GM23338 (cell line): ENCODE measurements around the gene TMC1. TPM values are rescaled to one million over a fixed set of nuclear protein-coding genes. Genes with fewer than 3 reads are reported as not detected.

Source experiments
- ATAC-seq: fragments of 200-7000 bp; cut with Tn5 transposase; 3 replicates; pipeline ENCODE4 v1.9.1; 2020
- DNase-seq: peaks from one replicate; pipeline ENCODE4 v3.0.0-alpha.2; 2015; ENCODE audit warnings: low spot score
- H2AFZ ChIP-seq: fragments of 200-600 bp; sonication (generic); 2 replicates; pipeline ENCODE4 v1.8.0; 2016; ENCODE audit warnings: antibody characterized with exemption, mild to moderate bottlenecking, moderate library complexity
- H3F3A ChIP-seq: fragments of 200-600 bp; sonication (generic); replicated peaks from 2 replicates; pipeline ENCODE4 v1.8.0; 2017; ENCODE audit warnings: antibody characterized with exemption, mixed run types, low read depth
- H3K27ac ChIP-seq: fragments of 200-600 bp; sonication (generic); 2 replicates; pipeline ENCODE4 v1.6.1; 2016; ENCODE audit warnings: low read depth
- H3K27me3 ChIP-seq: fragments of 200-600 bp; sonication (generic); 2 replicates; pipeline ENCODE4 v1.8.0; 2016; ENCODE audit warnings: mild to moderate bottlenecking, mixed run types, moderate library complexity; ENCODE audit not compliant: insufficient read depth
- H3K36me3 ChIP-seq: fragments of 200-600 bp; sonication (generic); 2 replicates; pipeline ENCODE4 v1.8.0; 2016; ENCODE audit warnings: mild to moderate bottlenecking; ENCODE audit not compliant: insufficient read depth
- H3K4me1 ChIP-seq: fragments of 200-600 bp; sonication (generic); 2 replicates; pipeline ENCODE4 v1.8.0; 2016; ENCODE audit warnings: mild to moderate bottlenecking, moderate library complexity; ENCODE audit not compliant: insufficient read depth
- H3K4me2 ChIP-seq: fragments of 200-600 bp; sonication (generic); 2 replicates; pipeline ENCODE4 v1.7.1; 2017; ENCODE audit warnings: mixed run types
- H3K4me3 ChIP-seq: fragments of 200-600 bp; sonication (generic); 2 replicates; pipeline ENCODE4 v1.6.1; 2016; ENCODE audit warnings: mixed run types
- H3K79me2 ChIP-seq: fragments of 200-600 bp; sonication (generic); replicated peaks from 2 replicates; pipeline ENCODE4 v1.8.0; 2017; ENCODE audit warnings: mild to moderate bottlenecking; ENCODE audit not compliant: insufficient read depth
- H3K9me2 ChIP-seq: fragments of 200-600 bp; sonication (generic); 2 replicates; pipeline ENCODE4 v1.8.0; 2017; ENCODE audit not compliant: insufficient read depth
- H4K20me1 ChIP-seq: fragments of 200-600 bp; sonication (generic); replicated peaks from 2 replicates; pipeline ENCODE4 v1.8.0; 2017; ENCODE audit warnings: mild to moderate bottlenecking; ENCODE audit not compliant: insufficient read depth
- H3K27ac Mint-ChIP-seq: 2 replicates; pipeline ENCODE4 v1.8.0; 2020; ENCODE audit warnings: inconsistent platforms, mild to moderate bottlenecking, moderate library complexity, mixed read lengths
- H3K27me3 Mint-ChIP-seq: 3 replicates; pipeline ENCODE4 v1.8.0; 2022; ENCODE audit warnings: low read depth, mild to moderate bottlenecking, moderate library complexity, mixed read lengths, inconsistent platforms; ENCODE audit not compliant: insufficient read depth, poor library complexity
- H3K36me3 Mint-ChIP-seq: 3 replicates; pipeline ENCODE4 v1.8.0; 2021; ENCODE audit warnings: low read depth, mild to moderate bottlenecking, inconsistent platforms, moderate library complexity, mixed read lengths
- H3K4me1 Mint-ChIP-seq: 3 replicates; pipeline ENCODE4 v1.8.0; 2020; ENCODE audit warnings: mild to moderate bottlenecking, inconsistent platforms, mixed read lengths
- H3K4me3 Mint-ChIP-seq: 3 replicates; pipeline ENCODE4 v1.8.0; 2021; ENCODE audit warnings: moderate library complexity, mild to moderate bottlenecking, inconsistent platforms, mixed read lengths
- H3K9me3 Mint-ChIP-seq: 3 replicates; pipeline ENCODE4 v1.8.0; 2020; ENCODE audit warnings: moderate library complexity, mild to moderate bottlenecking, inconsistent platforms, mixed read lengths
- EZH2 ChIP-seq: fragments of 200-600 bp; sonication (generic); IDR thresholded peaks from one replicate; pipeline ENCODE4 v1.8.0; 2017; ENCODE audit warnings: antibody characterized with exemption, mild to moderate bottlenecking, low read depth; ENCODE audit not compliant: unreplicated experiment
- EZH2phosphoT487 ChIP-seq: fragments of 200-600 bp; sonication (generic); IDR thresholded peaks from one replicate; pipeline ENCODE4 v1.8.1; 2018; ENCODE audit warnings: antibody characterized with exemption; ENCODE audit not compliant: unreplicated experiment
- JUNB ChIP-seq: IDR thresholded peaks from one replicate; pipeline ENCODE4 v1.6.1; 2016; ENCODE audit warnings: antibody characterized with exemption; ENCODE audit not compliant: unreplicated experiment
- NANOG ChIP-seq: IDR thresholded peaks from 2 replicates; pipeline ENCODE4 v1.6.1; 2016; ENCODE audit warnings: antibody characterized with exemption, borderline replicate concordance
- POLR2AphosphoS5 ChIP-seq: IDR thresholded peaks from 2 replicates; pipeline ENCODE4 v1.6.1; 2016; ENCODE audit warnings: antibody characterized with exemption, low read depth
- STAT1 ChIP-seq: IDR thresholded peaks from one replicate; pipeline ENCODE4 v1.6.1; 2016; ENCODE audit warnings: antibody characterized with exemption; ENCODE audit not compliant: unreplicated experiment
- ZNF114 ChIP-seq: fragments of 250-450 bp; sonication (Bioruptor Pico); IDR thresholded peaks from 2 replicates; pipeline ENCODE4 v1.5.0; 2020; ENCODE audit warnings: mild to moderate bottlenecking, moderate library complexity
- ZNF331 ChIP-seq: fragments of 250-450 bp; sonication (Bioruptor Pico); IDR thresholded peaks from 2 replicates; pipeline ENCODE4 v1.5.0; 2020; ENCODE audit warnings: low read depth, mild to moderate bottlenecking, moderate library complexity
- polyA plus RNA-seq: library from polyadenylated mRNA; unstranded; fragments of >200 nt; fragmentation: Nextera tagmentation; extraction: Ambion mirVana; gene quantifications from 2 replicates; pipeline ENCODE4 v1.2.1, GENCODE V29; 2016
- total RNA-seq: library from RNA; depleted of rRNA; stranded (reverse); fragments of >200 nt; shearing (Covaris generic); gene quantifications from 2 replicates; pipeline ENCODE4 v1.2.3, GENCODE V29; 2014
- TF ChIP-seq, protein P1 (sequence below), 2 experiments: fragments of 200-600 bp in 1 of 2; sonication (generic) in 1 of 2; conservative IDR thresholded peaks; 2 replicates each; pipeline versions ENCODE4 v1.5.1 to v1.6.1; 2016 to 2017; ENCODE audit warnings: antibody characterized with exemption in 2 of 2, low read depth in 2 of 2, mild to moderate bottlenecking in 2 of 2, moderate library complexity in 1 of 2
- TF ChIP-seq, protein P2 (sequence below): IDR thresholded peaks from 2 replicates; pipeline ENCODE4 v1.6.1; 2016; ENCODE audit warnings: antibody characterized with exemption
- TF ChIP-seq, protein P3 (sequence below): IDR thresholded peaks from one replicate; pipeline ENCODE4 v1.6.1; 2018; ENCODE audit warnings: antibody characterized with exemption; ENCODE audit not compliant: unreplicated experiment

The TMC1 gene
- total and polyA plus RNA-seq, 2 experiments from 2014 or later = 0.61 to 1.2 TPM

DNA sequence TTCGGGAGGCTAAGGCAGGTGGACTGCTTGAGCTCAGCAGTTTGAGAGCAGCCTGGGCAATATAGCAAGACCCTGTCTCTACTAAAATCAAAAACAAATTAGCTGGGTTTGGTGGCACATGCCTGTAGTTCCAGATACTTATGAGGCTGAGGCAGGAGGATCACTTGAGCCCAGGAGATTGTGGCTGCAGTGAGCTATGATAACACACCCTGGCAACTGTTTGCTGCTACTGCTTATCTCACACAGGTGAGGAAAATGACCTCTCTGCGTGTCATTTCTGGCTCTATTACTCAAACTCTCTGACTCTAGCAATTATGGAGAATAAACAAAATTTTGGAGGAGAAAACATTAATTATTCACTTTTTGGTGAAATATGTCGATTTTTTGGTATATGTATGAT lies 45.3 kb upstream of the TMC1 start:
- no peak overlapping the region for H3K27ac ChIP-seq
- no peaks in the 10 kb centered on the region for H3K79me2 ChIP-seq
- H2AFZ ChIP-seq = no peak overlapping the region
- no peak for TF ChIP-seq ZNF114 (CRISPR knock-in tag)
- TF ChIP-seq, protein P1, sequence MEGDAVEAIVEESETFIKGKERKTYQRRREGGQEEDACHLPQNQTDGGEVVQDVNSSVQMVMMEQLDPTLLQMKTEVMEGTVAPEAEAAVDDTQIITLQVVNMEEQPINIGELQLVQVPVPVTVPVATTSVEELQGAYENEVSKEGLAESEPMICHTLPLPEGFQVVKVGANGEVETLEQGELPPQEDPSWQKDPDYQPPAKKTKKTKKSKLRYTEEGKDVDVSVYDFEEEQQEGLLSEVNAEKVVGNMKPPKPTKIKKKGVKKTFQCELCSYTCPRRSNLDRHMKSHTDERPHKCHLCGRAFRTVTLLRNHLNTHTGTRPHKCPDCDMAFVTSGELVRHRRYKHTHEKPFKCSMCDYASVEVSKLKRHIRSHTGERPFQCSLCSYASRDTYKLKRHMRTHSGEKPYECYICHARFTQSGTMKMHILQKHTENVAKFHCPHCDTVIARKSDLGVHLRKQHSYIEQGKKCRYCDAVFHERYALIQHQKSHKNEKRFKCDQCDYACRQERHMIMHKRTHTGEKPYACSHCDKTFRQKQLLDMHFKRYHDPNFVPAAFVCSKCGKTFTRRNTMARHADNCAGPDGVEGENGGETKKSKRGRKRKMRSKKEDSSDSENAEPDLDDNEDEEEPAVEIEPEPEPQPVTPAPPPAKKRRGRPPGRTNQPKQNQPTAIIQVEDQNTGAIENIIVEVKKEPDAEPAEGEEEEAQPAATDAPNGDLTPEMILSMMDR (conservative IDR thresholded peaks at IDR 0.05; ENCODE audit: low read depth in 2 of 2) = no peak
- no peak for TF ChIP-seq ZNF331 (CRISPR knock-in tag)
- H3K36me3 Mint-ChIP-seq = no peaks in the 10 kb centered on the region
- H3K4me2 ChIP-seq = no peak overlapping the region
- no peak overlapping the region for H3K27ac Mint-ChIP-seq
- H3K27me3 Mint-ChIP-seq = peaks cover 2% of the 10 kb centered on the region
- no peaks in the 10 kb centered on the region; the same call in 2 of the 3 replicates for H3K9me3 Mint-ChIP-seq
- no peaks in the 10 kb centered on the region for H4K20me1 ChIP-seq
- DNase-seq (no peak), ATAC-seq (no peak)
- H3K4me3 ChIP-seq = no peak overlapping the region
- H3K27me3 ChIP-seq = no peaks in the 10 kb centered on the region
- no peaks in the 10 kb centered on the region for H3K36me3 ChIP-seq
- H3K4me1 Mint-ChIP-seq = peaks cover 11% of the 10 kb centered on the region
- H3K4me1 ChIP-seq = 0 out of 2 replicates have a peak, but pooled peaks cover 7% of the 10 kb centered on the region
- H3K9me2 ChIP-seq = no peaks in the 10 kb centered on the region
- H3F3A ChIP-seq = no peaks in the 10 kb centered on the region
- no peak overlapping the region for H3K4me3 Mint-ChIP-seq

DNA sequence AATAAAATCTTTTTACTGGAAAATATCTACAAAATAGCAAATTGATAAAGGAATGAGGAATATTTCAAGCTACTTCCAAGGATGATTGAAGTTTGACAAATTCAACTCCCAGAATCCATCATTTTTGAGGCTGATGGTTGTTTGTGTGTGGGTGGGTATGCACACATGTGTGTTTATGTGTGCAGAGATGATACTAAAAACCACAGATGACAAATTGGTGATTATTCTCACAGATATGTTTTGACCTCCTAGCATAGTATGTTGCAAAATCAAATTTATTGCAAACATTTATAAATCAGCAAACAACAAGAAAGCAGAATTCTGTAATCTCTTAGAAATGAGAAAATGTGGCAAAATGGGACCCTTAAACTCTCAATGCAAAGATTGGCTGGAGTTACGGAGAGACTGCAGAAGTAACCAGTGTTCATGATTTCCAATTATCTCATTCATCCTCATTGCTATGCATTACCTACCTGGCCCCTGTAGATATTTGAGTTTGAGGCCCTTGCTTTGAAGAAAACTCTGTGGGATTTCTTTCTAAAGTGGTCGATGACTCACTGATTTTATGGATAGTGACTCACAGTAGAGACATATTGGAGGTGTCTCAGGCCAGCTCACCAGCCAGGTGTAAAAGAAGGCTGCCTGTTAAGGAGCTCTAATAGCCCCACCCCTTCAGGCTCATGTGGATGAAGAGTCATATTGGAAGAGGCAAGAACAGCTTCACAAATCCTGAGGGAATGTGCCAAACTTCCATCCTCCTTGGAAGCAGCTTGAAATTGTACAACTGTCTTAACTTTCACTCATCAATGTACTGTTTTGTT lies 44.6 kb upstream of the TMC1 start:
- ATAC-seq = peak; percentile 66
- H3K4me1 ChIP-seq = 0 out of 2 replicates have a peak, but pooled peaks cover 7% of the 10 kb centered on the region
- peaks cover 2% of the 10 kb centered on the region for H3K27me3 Mint-ChIP-seq
- no peak overlapping the region for H2AFZ ChIP-seq
- H3K4me3 Mint-ChIP-seq = no peak overlapping the region
- H3F3A ChIP-seq = no peaks in the 10 kb centered on the region
- no peaks in the 10 kb centered on the region; the same call in 2 of the 3 replicates for H3K9me3 Mint-ChIP-seq
- H3K36me3 Mint-ChIP-seq = no peaks in the 10 kb centered on the region
- no peaks in the 10 kb centered on the region for H3K9me2 ChIP-seq
- no peaks in the 10 kb centered on the region for H3K79me2 ChIP-seq
- no peak overlapping the region for H3K27ac ChIP-seq
- peak; percentile 16 for DNase-seq
- no peaks in the 10 kb centered on the region for H4K20me1 ChIP-seq
- H3K4me2 ChIP-seq = no peak overlapping the region
- H3K4me3 ChIP-seq = no peak overlapping the region
- H3K36me3 ChIP-seq = no peaks in the 10 kb centered on the region
- H3K27me3 ChIP-seq = no peaks in the 10 kb centered on the region
- peaks cover 11% of the 10 kb centered on the region for H3K4me1 Mint-ChIP-seq
- no peak overlapping the region for H3K27ac Mint-ChIP-seq
- TF ChIP-seq, protein P1 (conservative IDR thresholded peaks at IDR 0.05; ENCODE audit: low read depth in 2 of 2) = no peak
- TF ChIP-seq POLR2AphosphoS5 = no peak
- no peak for TF ChIP-seq JUNB
- TF ChIP-seq STAT1 = no peak
- TF ChIP-seq ZNF331 (CRISPR knock-in tag) = no peak
- TF ChIP-seq NANOG = no peak
- TF ChIP-seq EZH2 = no peak
- TF ChIP-seq, protein P2, sequence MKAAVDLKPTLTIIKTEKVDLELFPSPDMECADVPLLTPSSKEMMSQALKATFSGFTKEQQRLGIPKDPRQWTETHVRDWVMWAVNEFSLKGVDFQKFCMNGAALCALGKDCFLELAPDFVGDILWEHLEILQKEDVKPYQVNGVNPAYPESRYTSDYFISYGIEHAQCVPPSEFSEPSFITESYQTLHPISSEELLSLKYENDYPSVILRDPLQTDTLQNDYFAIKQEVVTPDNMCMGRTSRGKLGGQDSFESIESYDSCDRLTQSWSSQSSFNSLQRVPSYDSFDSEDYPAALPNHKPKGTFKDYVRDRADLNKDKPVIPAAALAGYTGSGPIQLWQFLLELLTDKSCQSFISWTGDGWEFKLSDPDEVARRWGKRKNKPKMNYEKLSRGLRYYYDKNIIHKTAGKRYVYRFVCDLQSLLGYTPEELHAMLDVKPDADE = no peak
- TF ChIP-seq, protein P3, sequence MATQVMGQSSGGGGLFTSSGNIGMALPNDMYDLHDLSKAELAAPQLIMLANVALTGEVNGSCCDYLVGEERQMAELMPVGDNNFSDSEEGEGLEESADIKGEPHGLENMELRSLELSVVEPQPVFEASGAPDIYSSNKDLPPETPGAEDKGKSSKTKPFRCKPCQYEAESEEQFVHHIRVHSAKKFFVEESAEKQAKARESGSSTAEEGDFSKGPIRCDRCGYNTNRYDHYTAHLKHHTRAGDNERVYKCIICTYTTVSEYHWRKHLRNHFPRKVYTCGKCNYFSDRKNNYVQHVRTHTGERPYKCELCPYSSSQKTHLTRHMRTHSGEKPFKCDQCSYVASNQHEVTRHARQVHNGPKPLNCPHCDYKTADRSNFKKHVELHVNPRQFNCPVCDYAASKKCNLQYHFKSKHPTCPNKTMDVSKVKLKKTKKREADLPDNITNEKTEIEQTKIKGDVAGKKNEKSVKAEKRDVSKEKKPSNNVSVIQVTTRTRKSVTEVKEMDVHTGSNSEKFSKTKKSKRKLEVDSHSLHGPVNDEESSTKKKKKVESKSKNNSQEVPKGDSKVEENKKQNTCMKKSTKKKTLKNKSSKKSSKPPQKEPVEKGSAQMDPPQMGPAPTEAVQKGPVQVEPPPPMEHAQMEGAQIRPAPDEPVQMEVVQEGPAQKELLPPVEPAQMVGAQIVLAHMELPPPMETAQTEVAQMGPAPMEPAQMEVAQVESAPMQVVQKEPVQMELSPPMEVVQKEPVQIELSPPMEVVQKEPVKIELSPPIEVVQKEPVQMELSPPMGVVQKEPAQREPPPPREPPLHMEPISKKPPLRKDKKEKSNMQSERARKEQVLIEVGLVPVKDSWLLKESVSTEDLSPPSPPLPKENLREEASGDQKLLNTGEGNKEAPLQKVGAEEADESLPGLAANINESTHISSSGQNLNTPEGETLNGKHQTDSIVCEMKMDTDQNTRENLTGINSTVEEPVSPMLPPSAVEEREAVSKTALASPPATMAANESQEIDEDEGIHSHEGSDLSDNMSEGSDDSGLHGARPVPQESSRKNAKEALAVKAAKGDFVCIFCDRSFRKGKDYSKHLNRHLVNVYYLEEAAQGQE = no peak
- no peak for TF ChIP-seq ZNF114 (CRISPR knock-in tag)
- no peak for TF ChIP-seq EZH2phosphoT487
